Measurements from ENCODE around the gene SLCO2B1.

- TF ChIP-seq, protein P1, sequence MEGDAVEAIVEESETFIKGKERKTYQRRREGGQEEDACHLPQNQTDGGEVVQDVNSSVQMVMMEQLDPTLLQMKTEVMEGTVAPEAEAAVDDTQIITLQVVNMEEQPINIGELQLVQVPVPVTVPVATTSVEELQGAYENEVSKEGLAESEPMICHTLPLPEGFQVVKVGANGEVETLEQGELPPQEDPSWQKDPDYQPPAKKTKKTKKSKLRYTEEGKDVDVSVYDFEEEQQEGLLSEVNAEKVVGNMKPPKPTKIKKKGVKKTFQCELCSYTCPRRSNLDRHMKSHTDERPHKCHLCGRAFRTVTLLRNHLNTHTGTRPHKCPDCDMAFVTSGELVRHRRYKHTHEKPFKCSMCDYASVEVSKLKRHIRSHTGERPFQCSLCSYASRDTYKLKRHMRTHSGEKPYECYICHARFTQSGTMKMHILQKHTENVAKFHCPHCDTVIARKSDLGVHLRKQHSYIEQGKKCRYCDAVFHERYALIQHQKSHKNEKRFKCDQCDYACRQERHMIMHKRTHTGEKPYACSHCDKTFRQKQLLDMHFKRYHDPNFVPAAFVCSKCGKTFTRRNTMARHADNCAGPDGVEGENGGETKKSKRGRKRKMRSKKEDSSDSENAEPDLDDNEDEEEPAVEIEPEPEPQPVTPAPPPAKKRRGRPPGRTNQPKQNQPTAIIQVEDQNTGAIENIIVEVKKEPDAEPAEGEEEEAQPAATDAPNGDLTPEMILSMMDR (IDR thresholded peaks at IDR 0.05) = no peak
- no peak for TF ChIP-seq POLR2A (IDR thresholded peaks at IDR 0.05)
Measured at GRCh38 chr11:75103380-75104026, 47.4 kb upstream of the SLCO2B1 start.

All from Peyer's patch (tissue), 4 donors.